ENCODE measurements around the gene TP53I11.

DNA sequence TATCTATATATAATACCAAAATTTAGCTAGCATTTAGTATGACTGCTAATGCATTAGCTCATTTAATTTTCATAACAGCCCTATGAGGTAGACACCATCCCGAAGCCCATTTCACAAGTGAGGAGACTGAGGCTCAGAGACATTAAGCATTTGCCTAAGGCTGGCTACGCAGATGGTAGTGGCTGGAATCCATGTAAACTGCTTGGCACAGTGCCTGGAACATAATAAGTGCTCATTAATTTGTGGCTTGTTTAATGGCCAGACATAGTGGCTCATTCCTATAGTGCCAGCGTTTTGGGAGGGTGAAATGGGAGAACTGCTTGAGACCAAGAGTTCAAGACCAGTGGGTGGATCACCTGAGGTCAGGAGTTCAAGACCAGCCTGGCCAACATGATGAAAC is 17.8 kb upstream of the TP53I11 start:
- TF ChIP-seq, protein P1, sequence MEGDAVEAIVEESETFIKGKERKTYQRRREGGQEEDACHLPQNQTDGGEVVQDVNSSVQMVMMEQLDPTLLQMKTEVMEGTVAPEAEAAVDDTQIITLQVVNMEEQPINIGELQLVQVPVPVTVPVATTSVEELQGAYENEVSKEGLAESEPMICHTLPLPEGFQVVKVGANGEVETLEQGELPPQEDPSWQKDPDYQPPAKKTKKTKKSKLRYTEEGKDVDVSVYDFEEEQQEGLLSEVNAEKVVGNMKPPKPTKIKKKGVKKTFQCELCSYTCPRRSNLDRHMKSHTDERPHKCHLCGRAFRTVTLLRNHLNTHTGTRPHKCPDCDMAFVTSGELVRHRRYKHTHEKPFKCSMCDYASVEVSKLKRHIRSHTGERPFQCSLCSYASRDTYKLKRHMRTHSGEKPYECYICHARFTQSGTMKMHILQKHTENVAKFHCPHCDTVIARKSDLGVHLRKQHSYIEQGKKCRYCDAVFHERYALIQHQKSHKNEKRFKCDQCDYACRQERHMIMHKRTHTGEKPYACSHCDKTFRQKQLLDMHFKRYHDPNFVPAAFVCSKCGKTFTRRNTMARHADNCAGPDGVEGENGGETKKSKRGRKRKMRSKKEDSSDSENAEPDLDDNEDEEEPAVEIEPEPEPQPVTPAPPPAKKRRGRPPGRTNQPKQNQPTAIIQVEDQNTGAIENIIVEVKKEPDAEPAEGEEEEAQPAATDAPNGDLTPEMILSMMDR (IDR thresholded peaks at IDR 0.05; ENCODE audit: insufficient read depth, low read depth, low read length), result no peak
- no peak for TF ChIP-seq EZH2 (IDR thresholded peaks at IDR 0.05; ENCODE audit: insufficient read depth, low read length)

Data from astrocyte (in vitro differentiated cells and primary cell).